Putamen (tissue), 1 donor: ENCODE measurements around the gene TMEFF2.

Experiments
- DNase-seq: peaks from one replicate; pipeline ENCODE4 v3.0.0-alpha.2; 2016; ENCODE audit warnings: low spot score

Gene TMEFF2

GRCh38 chr2:192067631-192068030 is 127.1 kb downstream of the TMEFF2 start:
- DNase-seq = no peak

GRCh38 chr2:192064459-192064858 is 130.3 kb downstream of the TMEFF2 start:
- DNase-seq = no peak

GRCh38 chr2:192060161-192060560 is 134.6 kb downstream of the TMEFF2 start:
- no peak for DNase-seq

- no peak for DNase-seq
Observed at GRCh38 chr2:192059266-192059665, 135.5 kb downstream of the TMEFF2 start.

GRCh38 chr2:192053921-192054320 is 140.8 kb downstream of the TMEFF2 start:
- DNase-seq = no peak

- DNase-seq = no peak
Observed at GRCh38 chr2:192051533-192051932, 143.2 kb downstream of the TMEFF2 start.

DNA sequence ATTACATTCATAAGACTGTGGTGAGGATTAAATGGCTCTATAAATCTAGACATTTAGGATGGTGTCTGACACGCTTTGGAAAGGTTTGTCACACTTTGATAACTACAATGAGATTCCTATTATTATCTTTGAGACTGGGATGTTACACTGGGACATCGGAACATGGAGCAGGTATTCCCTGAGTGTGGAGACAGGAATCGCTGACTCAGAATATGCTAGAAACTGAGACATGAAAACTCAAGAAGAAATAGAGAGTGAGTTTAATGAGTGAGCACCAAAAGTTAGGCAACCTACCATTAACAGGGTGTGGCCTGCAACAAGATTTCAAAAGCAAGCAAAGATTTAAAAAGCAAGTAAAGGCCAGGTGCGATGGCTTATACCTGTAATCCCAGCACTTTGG is 145.4 kb downstream of the TMEFF2 start:
- no peak for DNase-seq

- no peak for DNase-seq
Observed at GRCh38 chr2:192047315-192048107, 147.2 kb downstream of the TMEFF2 start.

GRCh38 chr2:192044496-192044895 is 150.2 kb downstream of the TMEFF2 start:
- DNase-seq = no peak

DNA sequence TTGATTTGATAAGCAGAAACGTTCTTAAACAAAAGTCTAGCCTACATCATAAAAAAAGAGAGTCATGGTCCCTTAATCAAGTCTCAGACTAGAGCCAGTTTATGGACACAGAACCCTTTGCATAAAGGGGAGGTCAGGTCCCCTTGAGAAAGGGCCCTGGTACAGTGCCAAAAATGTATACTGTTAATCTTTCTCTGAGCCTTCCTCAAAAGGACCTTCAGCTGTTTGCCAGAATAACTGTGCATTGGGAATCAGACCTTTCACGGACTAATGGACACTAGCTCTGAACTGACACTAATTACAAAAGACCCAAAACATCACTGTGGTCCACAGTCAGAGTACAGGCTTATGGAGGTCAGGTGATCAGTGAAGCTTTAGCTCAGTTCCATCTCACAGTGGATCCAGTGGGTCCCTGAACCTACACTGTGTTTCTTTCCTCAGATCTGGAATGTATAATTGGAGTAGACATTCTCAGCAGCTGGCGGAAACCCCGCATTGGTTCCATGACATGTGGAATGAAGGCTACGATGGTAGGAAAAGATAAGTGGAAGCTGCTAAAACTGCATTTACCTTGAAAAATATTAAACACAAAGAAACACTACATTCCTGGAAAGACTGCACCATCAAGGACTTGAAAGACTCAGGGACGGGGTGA is 151.4 kb downstream of the TMEFF2 start:
- no peak for DNase-seq

GRCh38 chr2:192042126-192042525 is 152.6 kb downstream of the TMEFF2 start:
- no peak for DNase-seq

DNA sequence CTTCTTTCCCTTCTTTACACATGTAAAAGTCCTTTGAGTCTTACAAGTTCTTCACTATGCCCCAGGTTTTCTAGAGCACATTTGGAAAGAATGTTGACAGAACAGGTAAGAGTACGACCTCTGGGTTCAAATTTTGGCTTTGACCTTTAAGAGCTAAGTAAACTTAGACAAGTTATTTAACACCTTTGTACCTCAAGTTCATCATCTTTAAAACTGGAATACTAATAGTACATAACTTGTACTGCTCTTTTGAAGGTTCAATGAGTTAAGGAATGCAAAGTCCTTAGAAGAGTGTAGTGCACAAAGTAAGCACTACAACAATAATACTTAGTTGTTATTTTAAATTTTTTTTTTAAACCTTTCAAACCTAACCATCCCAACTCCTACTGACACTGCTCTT is 156.6 kb downstream of the TMEFF2 start:
- no peak for DNase-seq

DNA sequence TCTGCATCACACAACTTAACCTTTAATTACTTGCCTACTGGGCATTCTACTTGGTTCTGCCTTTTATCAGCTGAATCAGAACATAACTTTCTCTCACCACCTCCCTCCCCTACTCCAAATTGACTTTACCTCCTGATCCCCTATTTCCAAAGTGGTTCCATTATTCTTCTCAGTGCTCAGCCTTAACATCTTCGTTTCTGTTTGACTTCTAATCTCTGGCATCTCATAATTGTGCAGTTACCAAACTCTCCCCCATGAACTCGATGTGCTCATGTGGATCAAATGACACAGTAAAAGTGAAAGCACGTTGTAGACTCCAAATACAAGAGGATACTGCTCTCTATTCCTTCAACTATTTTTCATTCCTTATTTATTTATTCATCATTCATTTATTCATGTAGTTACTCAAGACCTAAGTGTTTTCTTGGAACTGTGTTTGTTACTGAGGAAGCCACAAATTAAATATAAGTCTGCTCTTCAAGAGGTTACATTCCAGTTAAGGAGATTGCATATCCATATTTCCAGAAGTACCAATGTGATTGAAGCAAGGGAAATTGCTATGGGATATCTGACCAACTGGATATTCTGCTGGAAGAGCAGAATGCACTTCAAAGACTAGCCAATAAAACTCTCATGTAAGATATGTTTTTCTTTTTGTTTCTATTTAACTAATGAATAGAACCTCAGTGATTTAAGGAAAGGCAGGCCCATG is 158.8 kb downstream of the TMEFF2 start:
- no peak for DNase-seq

- no peak for DNase-seq
Observed at GRCh38 chr2:192030856-192031255, 163.9 kb downstream of the TMEFF2 start.

GRCh38 chr2:192030289-192030688 is 164.4 kb downstream of the TMEFF2 start:
- no peak for DNase-seq

- DNase-seq = no peak
Observed at GRCh38 chr2:192029089-192029488, 165.6 kb downstream of the TMEFF2 start.

DNA sequence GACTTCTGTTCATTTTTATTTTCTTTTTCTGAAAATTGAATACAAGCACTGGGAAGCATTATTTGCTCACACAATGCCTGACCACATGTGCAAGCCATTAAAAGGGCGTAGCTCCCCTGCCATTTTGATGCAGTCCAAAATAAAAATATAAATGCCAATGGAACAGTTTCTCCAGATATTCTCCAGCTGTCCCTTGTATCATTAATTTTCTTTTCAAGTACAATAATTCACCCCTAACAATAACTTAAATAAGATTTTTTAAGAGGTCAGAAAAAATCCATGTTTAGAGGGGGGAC is 168.0 kb downstream of the TMEFF2 start:
- no peak for DNase-seq

GRCh38 chr2:192026059-192026824 is 168.5 kb downstream of the TMEFF2 start:
- no peak for DNase-seq

DNA sequence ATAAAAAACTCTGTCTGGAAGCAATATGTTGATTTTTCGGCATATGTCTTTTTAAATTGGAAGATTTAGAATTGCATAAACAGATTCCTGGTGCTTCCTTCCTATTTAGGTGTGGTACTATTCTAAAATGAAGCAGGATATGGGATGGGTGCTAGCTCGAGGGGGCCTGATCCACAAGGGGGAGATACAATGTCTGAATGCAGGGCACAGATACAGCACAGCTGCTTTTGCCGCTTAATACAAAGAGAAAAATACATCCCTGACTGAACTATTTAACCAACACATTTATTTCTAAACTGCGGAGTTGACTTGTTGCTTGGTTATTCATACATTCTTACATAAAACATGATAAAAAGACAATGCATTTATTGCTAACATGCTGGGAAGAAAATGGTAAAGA is 169.1 kb downstream of the TMEFF2 start:
- no peak for DNase-seq

DNA sequence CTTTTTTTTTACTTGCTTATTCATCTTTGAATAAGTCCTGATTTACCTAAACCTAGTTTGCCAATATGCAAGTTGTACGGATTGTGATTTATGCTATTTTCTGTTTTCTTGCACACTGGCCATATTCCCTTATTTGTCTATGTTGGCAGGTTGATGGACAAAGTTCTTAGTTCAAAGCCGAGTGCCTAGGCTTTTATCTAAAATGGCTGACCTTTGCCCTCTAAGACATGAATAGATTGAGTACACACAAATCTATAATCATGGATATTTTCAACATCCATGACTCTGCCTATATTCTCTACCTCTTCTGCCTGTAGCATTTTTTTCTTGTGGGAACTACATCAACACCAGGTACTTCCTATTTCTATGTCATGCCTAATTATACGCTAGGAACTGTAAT is 171.7 kb downstream of the TMEFF2 start:
- no peak for DNase-seq

- no peak for DNase-seq
Observed at GRCh38 chr2:192017844-192018243, 176.9 kb downstream of the TMEFF2 start.

DNA sequence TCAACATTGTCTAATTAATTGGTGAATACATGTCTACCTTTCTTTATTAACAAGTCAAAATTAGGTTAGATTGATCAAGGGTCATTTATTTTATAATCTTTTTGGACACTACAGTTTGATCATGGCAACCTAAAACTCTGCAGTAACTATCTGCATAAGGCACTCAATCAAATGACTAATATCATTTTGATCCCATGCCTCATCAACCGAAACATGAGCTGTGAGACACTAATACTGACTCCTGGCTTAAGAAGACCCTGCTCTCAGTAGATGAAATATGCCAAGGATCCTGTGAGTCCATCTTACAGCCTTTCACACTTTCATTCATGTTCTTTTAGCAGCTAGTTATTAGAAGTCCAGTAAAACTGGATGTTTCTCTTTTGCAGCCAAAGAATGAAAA is 178.5 kb downstream of the TMEFF2 start:
- no peak for DNase-seq

DNA sequence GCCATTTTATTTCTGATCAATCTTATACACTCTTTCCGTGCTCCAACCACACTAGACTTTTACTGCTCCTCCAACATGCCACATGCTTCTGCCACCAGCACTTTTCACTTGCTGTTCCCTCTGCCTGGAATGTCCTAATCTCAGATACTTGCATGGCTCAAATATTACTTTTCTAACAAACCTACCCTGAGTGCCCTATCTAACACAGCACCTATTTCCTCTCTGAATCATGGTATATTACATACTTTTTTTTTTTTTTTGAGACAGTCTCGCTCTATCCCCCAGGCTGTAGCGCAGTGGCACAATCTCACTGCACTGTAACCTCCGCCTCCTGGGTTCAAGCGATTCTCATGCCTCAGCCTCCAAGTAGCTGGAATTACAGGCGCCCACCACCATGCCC is 181.5 kb downstream of the TMEFF2 start:
- DNase-seq = no peak
